ENCODE results near the gene SLC35A1. TPM values are rescaled to one million over a fixed set of nuclear protein-coding genes. Genes with fewer than 3 reads are reported as not detected.
A peak's percentile ranks its signal among the peaks of the same experiment; 100 is the strongest.

SLC35A1 gene
- total RNA-seq (100 to 1,000 TPM in 1 of 5 donors, 10 to 100 TPM in 2, 1 to 10 TPM in 2; 2.2 to 117 (median 17.0) TPM), polyA plus RNA-seq (10 to 100 TPM in 2 of 3 donors, 1 to 10 TPM in 1; 7.8 to 17.5 (median 11.8) TPM)
- long read RNA-seq, donor 1, partial matches to known transcripts, result 0 of 4 reads
- long read RNA-seq, donor 1, other reads (novel, unspliced or antisense), result 0 of 4 reads
- long read RNA-seq, donor 2, transcript SLC35A1-201 (8 exons, 1,851 nt), result major isoform, 6 of 16 reads
- long read RNA-seq, donor 2, partial matches to known transcripts, result 10 of 16 reads
- long read RNA-seq, donor 2, other reads (novel, unspliced or antisense), result 0 of 16 reads
- long read RNA-seq, donor 3, transcript SLC35A1-201 (8 exons, 1,851 nt), result major isoform, 6 of 6 reads
- long read RNA-seq, donor 3, partial matches to known transcripts, result 0 of 6 reads
- long read RNA-seq, donor 3, other reads (novel, unspliced or antisense), result 0 of 6 reads
- long read RNA-seq, donor 4, partial matches to known transcripts, result 0 of 1 reads
- long read RNA-seq, donor 4, other reads (novel, unspliced or antisense), result 0 of 1 reads
- long read RNA-seq, donor 5, transcript SLC35A1-201 (8 exons, 1,851 nt), result major isoform, 5 of 5 reads
- long read RNA-seq, donor 5, partial matches to known transcripts, result 0 of 5 reads
- long read RNA-seq, donor 5, other reads (novel, unspliced or antisense), result 0 of 5 reads
- long read RNA-seq, donor 6, transcript SLC35A1-201 (8 exons, 1,851 nt), result major isoform, 17 of 125 reads
- long read RNA-seq, donor 6, partial matches to known transcripts, result 87 of 125 reads
- long read RNA-seq, donor 6, other reads (novel, unspliced or antisense), result 20 of 125 reads
- long read RNA-seq, donor 7, transcript SLC35A1-201 (8 exons, 1,851 nt), result major isoform, 6 of 6 reads
- long read RNA-seq, donor 7, partial matches to known transcripts, result 0 of 6 reads
- long read RNA-seq, donor 7, other reads (novel, unspliced or antisense), result 0 of 6 reads
- long read RNA-seq, donor 8, partial matches to known transcripts, result 0 of 4 reads
- long read RNA-seq, donor 8, other reads (novel, unspliced or antisense), result 0 of 4 reads
- long read RNA-seq, donor 9, transcript SLC35A1-201 (8 exons, 1,851 nt), result major isoform, 6 of 6 reads
- long read RNA-seq, donor 9, partial matches to known transcripts, result 0 of 6 reads
- long read RNA-seq, donor 9, other reads (novel, unspliced or antisense), result 0 of 6 reads
- long read RNA-seq, donor 10, transcript SLC35A1-201 (8 exons, 1,851 nt), result major isoform, 7 of 7 reads
- long read RNA-seq, donor 10, partial matches to known transcripts, result 0 of 7 reads
- long read RNA-seq, donor 10, other reads (novel, unspliced or antisense), result 0 of 7 reads

GRCh38 chr6:87472525-87473418 is at the start of gene SLC35A1:
Gene SLC35A1, plus strand, starts transcription at chr6:87472974. Its CDS starts 30 bp downstream, at chr6:87473004.
- peak in 2 of 3 donors; percentile 82 to 84 for TF ChIP-seq POLR2AphosphoS5 (IDR thresholded peaks at IDR 0.05)
- TF ChIP-seq CTCF (IDR thresholded peaks at IDR 0.05), result peak in 3 of 7 experiments; percentile 16 to 49 (median 22)
- peak in 2 of 4 donors; percentile 6 to 40 for TF ChIP-seq POLR2A (IDR thresholded peaks at IDR 0.05)
- TF ChIP-seq EP300 (IDR thresholded peaks at IDR 0.05), result no peak
- Histone ChIP-seq H3K27me3 (no peaks in the 10 kb centered on the region), H3K36me3 (peaks cover 3 to 6% (median 4%) of the 10 kb centered on the region in 4 donors), H3K9me3 (no peaks in the 10 kb centered on the region), H3K27ac (peak within 1 kb of the TSS; percentile 91 to 97 (median 95)), H3K4me3 (peak within 1 kb of the TSS; percentile 79 to 92 (median 86)), H3K4me1 (peaks cover 8 to 37% (median 20%) of the 10 kb centered on the region in 4 donors)
- WGBS, 5 donors, result 0 to 1% (median 0%) methylated on average over 30 to 70 of the region's 70 CpGs
- intact Hi-C loops (cut with DNase I; ENCODE audit: low total_unique reads), result loop anchor here (10.0 kb wide), 1 partner anchor 68 kb away; the partner anchor contains the start of gene CFAP206
- peak; percentile 86 to 95 for DNase-seq

- no peaks in the 10 kb centered on the region for H3K27me3 ChIP-seq
- H3K36me3 ChIP-seq, result no peaks in the 10 kb centered on the region
- H3K4me1 ChIP-seq, result no peaks in the 10 kb centered on the region
- DNase-seq, result no peak
- no peak overlapping the region for H3K27ac ChIP-seq
- H3K9me3 ChIP-seq, result no peaks in the 10 kb centered on the region
- no peak overlapping the region for H3K4me3 ChIP-seq
- intact Hi-C loops (cut with DNase I; ENCODE audit: low total_unique reads), result no loop called here
- TF ChIP-seq CTCF (IDR thresholded peaks at IDR 0.05) (no peak), POLR2AphosphoS5 (IDR thresholded peaks at IDR 0.05) (no peak), POLR2A (IDR thresholded peaks at IDR 0.05) (no peak), EP300 (IDR thresholded peaks at IDR 0.05) (no peak)
- 85 to 94% (median 88%) methylated on average over 4 of the region's 4 CpGs for WGBS, 5 donors
These were observed 46.0 kb upstream of the SLC35A1 start for GRCh38 chr6:87426789-87427188.

- no peak for DNase-seq
- Histone ChIP-seq H3K36me3 (no peaks in the 10 kb centered on the region), H3K4me1 (no peaks in the 10 kb centered on the region), H3K4me3 (no peak overlapping the region), H3K27me3 (no peaks in the 10 kb centered on the region), H3K9me3 (no peaks in the 10 kb centered on the region), H3K27ac (no peak overlapping the region)
- WGBS, 5 donors, result 50 to 70% (median 59%) methylated on average over 3 of the region's 3 CpGs
- TF ChIP-seq POLR2AphosphoS5 (IDR thresholded peaks at IDR 0.05) (no peak), EP300 (IDR thresholded peaks at IDR 0.05) (no peak), CTCF (IDR thresholded peaks at IDR 0.05) (no peak), POLR2A (IDR thresholded peaks at IDR 0.05) (no peak)
- intact Hi-C loops (cut with DNase I; ENCODE audit: low total_unique reads), result no loop called here
These were observed 42.3 kb upstream of the SLC35A1 start for GRCh38 chr6:87430499-87430898.
